K562 (cell line): ENCODE results near the gene LAMB4. TPM values are rescaled to one million over a fixed set of nuclear protein-coding genes. Genes with fewer than 3 reads are reported as not detected.

Experiments used
- AFF1 ChIP-seq, 2 experiments: fragments of 450-650 bp; IDR thresholded peaks; 2 replicates each; pipeline ENCODE4 v1.6.1; 2018; ENCODE audit warnings: mild to moderate bottlenecking in 2 of 2, low read depth in 1 of 2; ENCODE audit not compliant: partially characterized antibody in 2 of 2
- ATF7 ChIP-seq: fragments of 450-650 bp; IDR thresholded peaks from 2 replicates; pipeline ENCODE4 v1.7.1; 2014; ENCODE audit warnings: mild to moderate bottlenecking, moderate library complexity
- EGR1 ChIP-seq: fragments of 450-650 bp; conservative IDR thresholded peaks from 2 replicates; pipeline ENCODE4 v1.6.1; 2017; ENCODE audit warnings: mild to moderate bottlenecking
- ELF2 ChIP-seq: fragments of 250-450 bp; sonication (Bioruptor Pico); IDR thresholded peaks from 2 replicates; pipeline ENCODE4 v1.5.0; 2021; ENCODE audit warnings: mild to moderate bottlenecking
- JUND ChIP-seq, 2 experiments: IDR thresholded peaks; 2 replicates in 1 of 2; 3 replicates in 1 of 2; pipeline ENCODE4 v1.6.1; 2011; ENCODE audit warnings: borderline replicate concordance in 2 of 2, low read depth in 2 of 2, low read length in 2 of 2, improper control_type of control experiment in 1 of 2, missing biosample characterization in 1 of 2, missing genetic modification characterization in 1 of 2, missing genetic modification reagents in 1 of 2
- KLF16 ChIP-seq: IDR thresholded peaks from 2 replicates; pipeline ENCODE4 v1.6.1; 2016; ENCODE audit warnings: antibody characterized with exemption
- MECOM ChIP-seq: fragments of 250-450 bp; sonication (Bioruptor Pico); IDR thresholded peaks from 2 replicates; pipeline ENCODE4 v1.8.0; 2022; ENCODE audit warnings: inconsistent platforms
- NBN ChIP-seq: fragments of 450-650 bp; IDR thresholded peaks from 2 replicates; pipeline ENCODE4 v1.6.1; 2016; ENCODE audit warnings: low read depth, mild to moderate bottlenecking
- PTTG1 ChIP-seq: fragments of 450-650 bp; IDR thresholded peaks from 2 replicates; pipeline ENCODE4 v1.6.1; 2016; ENCODE audit warnings: low read depth, mild to moderate bottlenecking, missing genetic modification characterization, missing compliant biosample characterization
- SRSF7 ChIP-seq: fragments of 200-400 bp; formaldehyde crosslinking; optimal IDR thresholded peaks from 2 replicates; pipeline ENCODE3; 2017; ENCODE audit warnings: mild to moderate bottlenecking, low read depth, low read length
- TCF3 ChIP-seq: sonication (generic); formaldehyde crosslinking; IDR thresholded peaks from 2 replicates; pipeline ENCODE4 v1.4.0; 2020; ENCODE audit warnings: mild to moderate bottlenecking, missing genetic modification reagents
- TRIM28 ChIP-seq: fragments of 450-650 bp; IDR thresholded peaks from 2 replicates; pipeline ENCODE4 v1.6.1; 2017
- ZBTB5 ChIP-seq: fragments of 450-650 bp; IDR thresholded peaks from 2 replicates; pipeline ENCODE4 v1.6.1; 2017; ENCODE audit warnings: antibody characterized with exemption
- ZNF589 ChIP-seq: fragments of 200-800 bp; sonication (Bioruptor generic); IDR thresholded peaks from 2 replicates; pipeline ENCODE4 v1.6.1; 2016; ENCODE audit warnings: low read depth, missing genetic modification characterization, missing compliant biosample characterization
- ZSCAN32 ChIP-seq: fragments of 450-650 bp; formaldehyde crosslinking; IDR thresholded peaks from 2 replicates; pipeline ENCODE4 v1.4.0; 2020; ENCODE audit warnings: mild to moderate bottlenecking, moderate library complexity
- polyA plus RNA-seq, 8 experiments: library from polyadenylated mRNA; depleted of rRNA in 4 of 8; stranded (reverse) in 5 of 8; unstranded in 3 of 8; fragments of >200 nt; fragmentation: Nextera tagmentation in 2 of 8; fragmentation: Illumina TruSeq in 1 of 8; extraction: Ambion mirVana in 2 of 8; extraction: Trizol in 1 of 8; gene quantifications; 2 replicates each; pipeline versions ENCODE4 v1.2.1 to v1.2.3, GENCODE V29; 2011 to 2014; ENCODE audit warnings: inconsistent platforms in 1 of 8, missing spikeins in 1 of 8
- total RNA-seq, 7 experiments: library from RNA; depleted of rRNA in 6 of 7; stranded (reverse); fragments of >200 nt in 6 of 7; fragmentation: Illumina TruSeq in 2 of 7; extraction: Trizol in 2 of 7; gene quantifications; 2 replicates each; pipeline versions ENCODE4 v1.2.1 to v1.2.3, GENCODE V29; 2011 to 2021; ENCODE audit warnings: low replicate concordance in 1 of 7
- TF ChIP-seq, protein P1 (sequence below): fragments of 450-650 bp; IDR thresholded peaks from 2 replicates; pipeline ENCODE4 v1.6.1; 2016; ENCODE audit warnings: mild to moderate bottlenecking

LAMB4 gene
- total and polyA plus RNA-seq, 9 of the 15 experiments (the other 6 are each of a cell fraction or from before 2014, with no cell fraction given): 0.06 to 0.13 (median 0.07) TPM; not detected in 6

DNA sequence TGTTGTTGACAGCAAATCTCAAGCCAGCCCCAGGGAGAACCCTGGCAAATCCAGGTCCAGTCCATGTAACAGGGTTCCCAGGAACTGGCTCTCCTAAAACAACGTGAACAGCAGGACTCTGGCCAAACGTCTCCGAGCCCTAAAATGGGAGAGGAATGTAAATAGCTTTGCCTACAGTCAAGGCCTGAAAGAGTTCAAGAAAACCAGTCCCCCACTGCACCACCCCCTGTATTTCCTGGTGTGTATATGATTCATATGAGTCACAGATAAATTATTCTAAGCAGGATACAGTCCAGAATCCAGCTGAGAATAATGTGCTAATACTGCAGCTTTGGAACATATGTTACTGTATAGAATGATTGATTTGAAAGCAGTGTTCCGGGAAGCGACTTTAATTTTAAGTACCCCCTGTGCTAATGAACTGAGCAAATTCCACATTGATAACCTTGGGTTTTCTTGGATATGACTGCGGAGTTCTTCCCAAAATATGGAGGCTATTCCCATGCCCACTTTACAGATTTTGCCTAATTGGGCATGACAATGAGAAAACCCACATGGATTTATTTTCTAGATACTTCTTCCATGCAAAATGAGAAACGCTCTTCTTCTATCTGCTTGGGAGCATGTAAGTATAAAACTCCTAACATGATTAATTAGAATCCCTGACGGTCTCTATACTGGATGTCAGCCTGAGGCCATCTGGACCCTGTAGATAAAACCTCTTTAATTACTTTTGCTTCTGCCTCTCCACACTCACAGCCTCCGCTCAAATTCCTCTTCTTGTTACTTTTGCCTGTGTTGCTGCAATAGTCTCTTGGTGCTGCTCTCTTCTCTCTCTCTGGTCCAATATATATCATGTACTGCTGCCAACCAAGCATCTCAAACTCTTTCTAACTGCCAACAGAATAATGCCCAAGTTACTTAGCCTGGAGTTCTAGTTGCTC is 50.2 kb downstream of the LAMB4 start (continued):
- 0 out of 2 replicates have a peak, but pooled peaks have one; percentile 53 for TF ChIP-seq ZBTB5
- 0 out of 2 replicates have a peak, but pooled peaks have one; percentile 30 for TF ChIP-seq TRIM28
- TF ChIP-seq JUND (IDR thresholded peaks at IDR 0.05; ENCODE audit: borderline replicate concordance, low read depth, low read length): peak; percentile 66; the same call in 1 of the 2 replicates
- peak; percentile 30; the same call in 1 of the 3 replicates for TF ChIP-seq JUND (tag; IDR thresholded peaks at IDR 0.05; ENCODE audit: borderline replicate concordance, low read depth, low read length)
- TF ChIP-seq SRSF7: no peak
- TF ChIP-seq ZNF589 (CRISPR knock-in tag): peak; percentile 18; the same call in 1 of the 2 replicates
- peak; percentile 88 for TF ChIP-seq NBN
- TF ChIP-seq AFF1 (IDR thresholded peaks at IDR 0.05; ENCODE audit: low read depth in 1 of 2, partially characterized antibody in 2 of 2): no peak
- peak; percentile 52; the same call in 1 of the 2 replicates for TF ChIP-seq ATF7
- TF ChIP-seq ELF2 (CRISPR knock-in tag): no peak
- peak; percentile 60; the same call in 1 of the 2 replicates for TF ChIP-seq PTTG1 (tag)
- TF ChIP-seq EGR1: peak; percentile 34; the same call in 1 of the 2 replicates
- peak; percentile 74; the same call in 1 of the 2 replicates for TF ChIP-seq KLF16
- TF ChIP-seq ZSCAN32 (CRISPR knock-in tag): peak; percentile 54; the same call in 1 of the 2 replicates
- peak; percentile 98 for TF ChIP-seq MECOM (CRISPR knock-in tag)
- TF ChIP-seq, protein P1, sequence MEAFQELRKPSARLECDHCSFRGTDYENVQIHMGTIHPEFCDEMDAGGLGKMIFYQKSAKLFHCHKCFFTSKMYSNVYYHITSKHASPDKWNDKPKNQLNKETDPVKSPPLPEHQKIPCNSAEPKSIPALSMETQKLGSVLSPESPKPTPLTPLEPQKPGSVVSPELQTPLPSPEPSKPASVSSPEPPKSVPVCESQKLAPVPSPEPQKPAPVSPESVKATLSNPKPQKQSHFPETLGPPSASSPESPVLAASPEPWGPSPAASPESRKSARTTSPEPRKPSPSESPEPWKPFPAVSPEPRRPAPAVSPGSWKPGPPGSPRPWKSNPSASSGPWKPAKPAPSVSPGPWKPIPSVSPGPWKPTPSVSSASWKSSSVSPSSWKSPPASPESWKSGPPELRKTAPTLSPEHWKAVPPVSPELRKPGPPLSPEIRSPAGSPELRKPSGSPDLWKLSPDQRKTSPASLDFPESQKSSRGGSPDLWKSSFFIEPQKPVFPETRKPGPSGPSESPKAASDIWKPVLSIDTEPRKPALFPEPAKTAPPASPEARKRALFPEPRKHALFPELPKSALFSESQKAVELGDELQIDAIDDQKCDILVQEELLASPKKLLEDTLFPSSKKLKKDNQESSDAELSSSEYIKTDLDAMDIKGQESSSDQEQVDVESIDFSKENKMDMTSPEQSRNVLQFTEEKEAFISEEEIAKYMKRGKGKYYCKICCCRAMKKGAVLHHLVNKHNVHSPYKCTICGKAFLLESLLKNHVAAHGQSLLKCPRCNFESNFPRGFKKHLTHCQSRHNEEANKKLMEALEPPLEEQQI: peak; percentile 89
- TF ChIP-seq TCF3 (CRISPR knock-in tag): peak; percentile 95
